GM21576 (cell line): ENCODE data around the gene ADCY2.

Experiments
- ATAC-seq: cut with Tn5 transposase; IDR thresholded peaks from one replicate; pipeline ENCODE4 v1.9.1; 2021; ENCODE audit warnings: mild to moderate bottlenecking, moderate library complexity; ENCODE audit not compliant: unreplicated experiment

ADCY2 gene

DNA sequence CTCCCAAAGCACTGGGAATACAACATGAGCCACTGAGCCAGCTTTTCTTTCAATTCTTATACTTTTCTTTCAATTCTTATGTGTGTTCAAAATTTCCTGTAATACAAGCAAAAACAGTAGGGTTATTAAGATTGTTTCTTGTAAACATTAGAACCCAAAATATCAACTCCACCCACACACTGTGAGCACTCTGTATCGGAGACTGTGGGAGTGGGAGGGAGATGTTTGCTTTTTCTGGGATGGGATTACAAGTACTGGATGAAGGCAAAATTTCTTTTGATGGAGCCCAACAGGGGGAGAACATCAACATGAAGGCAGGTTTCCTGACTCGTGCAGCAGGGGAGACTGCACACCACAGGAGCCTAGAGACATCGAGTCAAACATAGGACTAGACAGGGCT is 459.7 kb downstream of the ADCY2 start:
- ATAC-seq: no peak

DNA sequence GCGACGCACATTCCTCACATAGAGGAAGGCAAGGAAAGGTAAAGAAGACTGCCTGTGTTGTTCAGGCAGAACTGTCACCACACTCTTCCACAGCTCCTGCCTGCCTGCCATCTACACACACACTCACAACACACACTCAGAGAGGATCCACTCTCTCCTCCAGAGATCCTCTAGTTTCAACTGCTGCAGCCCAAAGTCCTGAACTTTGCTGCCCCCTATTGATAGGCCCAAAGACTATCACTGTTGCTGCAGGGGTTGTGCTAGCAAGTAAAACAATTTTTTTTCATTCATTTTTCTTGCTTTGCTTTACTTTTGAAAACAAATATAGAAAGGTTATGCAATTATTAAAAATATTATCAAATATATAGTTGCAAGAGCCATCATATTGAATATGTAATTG is 460.9 kb downstream of the ADCY2 start:
- ATAC-seq: no peak

- no peak for ATAC-seq
These were observed 461.4 kb downstream of the ADCY2 start for GRCh38 chr5:7857361-7857760.

DNA sequence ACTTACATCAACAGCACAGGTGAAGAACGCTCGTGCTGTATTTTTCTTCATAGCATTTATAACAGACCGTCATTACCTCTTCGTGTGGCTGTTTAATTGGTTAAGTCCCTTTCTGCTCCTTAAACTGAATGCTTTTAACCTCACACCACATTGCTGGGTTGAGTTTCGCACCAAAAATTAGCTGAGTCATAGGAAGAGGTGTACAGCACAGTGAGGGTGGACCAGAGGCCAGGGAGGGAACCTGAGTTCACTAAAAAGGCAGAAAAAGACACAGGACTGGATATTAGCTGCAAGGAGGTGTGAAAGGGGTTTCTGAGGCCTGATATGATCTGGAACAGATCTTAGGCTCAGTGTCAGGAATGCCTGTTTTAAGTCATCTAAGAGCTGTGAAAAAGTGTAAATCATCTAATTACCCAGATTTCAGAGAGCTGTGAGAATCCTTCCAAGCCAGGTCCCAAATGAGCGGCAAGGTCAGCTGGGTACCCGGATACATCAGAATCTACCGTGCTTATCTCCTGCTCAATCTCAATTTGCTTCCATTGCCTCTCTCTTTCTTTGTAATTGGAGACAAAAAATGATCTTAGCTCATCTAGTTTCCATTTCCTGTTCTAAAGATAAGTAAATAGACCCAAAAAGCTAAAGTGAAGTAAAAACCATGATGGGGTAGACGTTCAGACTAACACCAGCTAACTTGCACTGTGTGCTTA is 462.1 kb downstream of the ADCY2 start:
- no peak for ATAC-seq

GRCh38 chr5:7866196-7866595 is 470.3 kb downstream of the ADCY2 start:
- no peak for ATAC-seq

DNA sequence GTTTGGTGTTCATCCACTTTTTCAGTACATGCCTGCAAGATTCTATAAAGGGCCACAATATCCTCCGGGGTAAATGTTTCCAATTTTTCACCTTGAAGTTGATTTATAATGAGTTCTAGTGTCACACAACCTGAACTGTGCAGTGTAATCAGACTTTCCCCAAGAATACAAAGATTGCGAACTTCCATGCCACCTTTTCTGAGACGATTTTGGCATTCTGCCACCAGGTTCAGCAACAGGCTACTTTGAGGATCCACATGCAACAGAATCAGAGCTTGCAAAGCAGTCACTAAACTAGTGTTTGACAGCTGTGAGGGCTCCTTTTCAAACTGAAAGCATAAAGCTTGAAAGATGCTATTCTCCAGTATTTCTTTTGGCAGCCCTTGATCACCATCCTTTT is 471.3 kb downstream of the ADCY2 start:
- no peak for ATAC-seq

GRCh38 chr5:7868427-7868772 is 472.5 kb downstream of the ADCY2 start:
- no peak for ATAC-seq

DNA sequence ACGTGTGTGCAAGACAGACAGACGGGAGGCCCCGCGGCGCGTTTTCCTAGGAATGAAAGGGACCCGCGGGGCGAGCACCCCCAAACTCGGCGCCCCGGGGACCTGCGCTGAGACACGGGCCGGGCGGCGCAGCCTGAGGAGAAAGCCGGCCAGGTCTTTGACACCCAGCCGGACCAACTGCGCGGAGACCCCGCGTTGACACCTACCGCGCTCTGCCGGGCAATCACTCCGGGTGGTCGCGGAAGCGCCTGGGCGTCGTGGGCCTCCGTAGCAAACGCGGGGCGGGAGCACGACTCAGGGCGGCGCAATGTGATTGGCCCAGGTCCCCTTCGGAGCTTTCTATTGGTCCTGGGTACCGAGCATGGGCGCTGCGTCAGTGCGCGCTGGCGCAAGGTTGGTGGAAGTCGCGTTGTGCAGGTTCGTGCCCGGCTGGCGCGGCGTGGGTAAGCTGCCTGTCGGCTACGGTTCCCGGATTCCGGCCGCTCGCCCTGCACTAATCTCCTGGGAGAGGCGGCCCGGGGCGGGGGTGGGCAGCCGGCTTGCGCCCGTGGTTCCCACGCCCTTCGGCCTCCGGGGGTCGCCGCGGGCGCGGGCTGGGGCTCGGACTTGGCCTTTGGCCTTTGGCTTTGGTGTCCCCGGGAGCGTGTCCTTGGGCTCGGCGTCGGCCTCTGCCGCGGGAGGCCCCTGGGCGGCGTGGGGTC is 473.0 kb downstream of the ADCY2 start, which contains the start of the genes FASTKD3 and MTRR:
FASTKD3 (minus strand) TSS at position 259 of the 701 bp plus-strand sequence. CDS start 948 bp downstream, outside the sequence.
MTRR (plus strand) TSS at position 376 of the 701 bp plus-strand sequence. CDS start 1,647 bp downstream, outside the sequence.
- ATAC-seq: peak; percentile 97

DNA sequence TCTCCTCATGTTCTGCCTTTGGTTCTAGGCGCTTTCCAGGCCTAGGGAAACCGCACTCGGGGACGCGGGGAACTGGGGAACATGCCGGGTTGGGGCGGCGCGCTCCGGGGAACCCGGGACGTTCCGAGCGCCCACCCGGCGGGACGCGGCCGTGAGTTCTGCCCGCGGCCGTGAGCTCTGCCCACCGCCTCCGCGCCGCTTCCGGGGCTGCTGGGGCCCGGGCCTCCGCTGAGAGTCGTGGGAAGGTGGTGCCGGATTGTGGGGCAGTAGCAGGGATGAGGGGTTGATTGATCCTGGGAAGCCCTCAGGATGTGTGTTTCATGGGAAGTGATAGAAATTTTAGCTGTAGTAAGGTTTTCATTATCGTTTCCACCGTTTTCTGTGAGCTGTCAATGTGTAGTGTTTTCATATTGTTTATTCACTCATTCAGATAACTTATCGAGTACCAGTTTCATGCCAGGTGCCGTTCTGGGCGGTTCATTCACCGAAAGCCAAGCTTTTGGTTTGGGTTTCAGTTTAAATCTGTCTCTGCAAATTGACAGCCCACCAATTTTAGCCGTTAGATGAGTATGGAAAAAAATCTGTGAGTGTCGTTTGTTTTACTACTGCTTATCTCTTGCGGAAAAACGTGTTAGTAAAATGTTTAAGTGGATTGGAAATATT is 473.7 kb downstream of the ADCY2 start:
- peak; percentile 23 for ATAC-seq

GRCh38 chr5:7871653-7872052 is 475.7 kb downstream of the ADCY2 start:
- peak; percentile 25 for ATAC-seq

DNA sequence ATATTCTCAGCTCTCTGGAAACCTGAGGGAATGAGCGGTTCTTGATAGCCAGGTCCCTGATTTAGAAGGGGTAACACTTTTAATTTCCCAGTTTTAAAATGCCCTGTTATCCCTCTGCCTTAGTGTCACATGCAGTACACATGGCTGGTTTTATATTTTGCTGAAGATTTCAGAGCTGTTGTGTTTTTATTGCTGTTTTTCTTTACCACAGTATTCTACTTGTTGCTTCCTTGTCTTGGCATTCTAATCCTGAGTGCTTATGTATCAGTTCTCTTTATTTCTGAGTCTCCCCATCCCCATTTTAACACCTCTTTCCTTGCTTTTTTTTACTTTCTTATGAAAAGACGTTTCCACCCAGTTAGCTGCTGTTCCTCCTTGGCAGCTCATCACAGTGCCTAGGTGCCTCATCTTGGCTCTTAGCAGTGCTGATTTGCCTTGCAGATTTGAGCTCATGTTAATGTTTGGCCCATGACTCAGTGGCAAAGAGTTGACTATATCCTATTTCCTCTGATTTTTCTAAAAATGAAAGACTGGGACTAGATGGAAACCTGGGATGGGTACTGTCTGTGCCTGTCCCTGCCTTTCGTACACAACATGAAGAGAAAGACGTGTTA is 476.7 kb downstream of the ADCY2 start:
- ATAC-seq: no peak

- ATAC-seq: no peak
These were observed 477.3 kb downstream of the ADCY2 start for GRCh38 chr5:7873216-7873615.

DNA sequence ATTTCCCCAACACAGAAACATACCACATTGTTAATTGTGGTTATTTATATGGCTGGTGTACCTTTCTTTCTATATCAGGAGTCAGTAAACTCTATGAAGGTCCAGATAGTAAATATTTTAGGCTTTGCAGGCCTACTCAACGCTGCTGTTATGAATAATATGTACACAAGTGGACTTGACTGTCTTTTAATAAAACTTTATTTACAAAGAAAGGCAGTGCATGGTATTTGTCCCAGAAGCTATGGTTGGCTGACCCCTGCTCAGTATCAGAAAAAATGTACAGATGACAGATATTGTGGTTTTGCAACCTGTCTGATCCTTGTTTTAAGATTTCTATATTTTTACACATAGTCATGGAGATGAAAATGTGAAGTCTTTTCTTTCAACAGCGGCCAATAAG is 478.7 kb downstream of the ADCY2 start:
- ATAC-seq: no peak

- ATAC-seq: no peak
These were observed 479.2 kb downstream of the ADCY2 start for GRCh38 chr5:7875151-7875550.

- peak; percentile 44 for ATAC-seq
These were observed 480.9 kb downstream of the ADCY2 start for GRCh38 chr5:7876867-7877266.

DNA sequence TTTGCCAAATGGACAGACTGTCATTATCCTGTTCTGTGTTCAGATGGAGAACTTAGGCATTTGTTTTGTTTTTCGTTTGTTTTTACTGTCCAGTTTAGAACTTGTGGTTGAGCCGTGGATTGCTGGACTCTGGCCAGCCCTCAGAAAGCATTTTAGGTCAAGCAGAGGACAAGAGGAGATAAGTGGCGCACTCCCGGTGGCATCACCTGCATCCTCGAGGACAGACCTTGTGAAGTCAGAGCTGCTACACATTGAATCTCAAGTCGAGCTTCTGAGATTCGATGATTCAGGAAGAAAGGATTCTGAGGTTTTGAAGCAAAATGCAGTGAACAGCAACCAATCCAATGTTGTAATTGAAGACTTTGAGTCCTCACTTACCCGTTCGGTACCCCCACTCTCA is 481.9 kb downstream of the ADCY2 start:
- no peak for ATAC-seq

- peak; percentile 96 for ATAC-seq
These were observed 482.5 kb downstream of the ADCY2 start for GRCh38 chr5:7878381-7878873.
